ENCODE measurements around the gene UBQLN3.

The UBQLN3 gene

DNA sequence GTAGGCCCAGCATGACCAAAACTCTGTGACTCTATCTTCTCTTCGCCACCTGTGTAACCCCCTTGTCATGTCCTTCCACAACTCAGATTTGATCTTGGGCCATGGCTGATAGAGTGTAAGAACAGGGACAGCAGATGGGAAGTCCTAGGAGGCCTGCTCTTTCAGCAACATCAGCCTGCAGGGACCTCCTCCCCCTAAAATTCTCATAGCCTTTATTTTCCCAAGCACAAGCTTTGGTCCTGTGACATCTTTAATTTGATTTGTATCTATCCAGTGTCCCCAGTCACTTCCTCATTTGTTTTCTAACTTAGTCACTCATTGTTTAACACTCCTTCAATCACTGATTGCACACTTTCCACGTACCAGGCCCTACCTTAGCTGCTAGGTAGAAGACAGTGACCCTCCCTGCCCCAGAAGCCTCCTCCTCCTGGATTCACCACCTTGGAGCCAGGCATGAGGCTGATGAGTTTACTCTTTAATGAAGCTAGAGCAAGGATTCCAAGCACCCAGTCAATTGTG lies 5.3 kb downstream of the UBQLN3 start:
- DNase-seq, result no peak

DNA sequence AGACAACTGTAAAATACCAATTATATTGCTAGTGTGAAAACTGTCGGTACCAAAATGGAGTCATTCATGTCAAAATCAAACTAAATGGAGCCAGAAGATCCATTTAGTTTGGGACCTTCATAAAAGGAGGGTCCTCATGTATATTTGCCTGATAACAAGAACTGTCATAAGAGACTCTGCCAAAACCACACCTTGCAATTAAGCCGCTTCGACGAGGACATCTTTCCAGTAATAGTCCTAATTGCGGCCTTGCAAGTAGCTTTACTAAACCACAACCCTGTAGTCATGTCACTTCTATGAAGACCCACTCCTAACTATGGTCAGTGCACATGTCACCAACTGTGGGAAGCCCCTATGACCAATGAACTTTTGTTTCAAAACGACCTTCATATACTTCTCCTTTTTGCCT lies 9.4 kb downstream of the UBQLN3 start:
- DNase-seq, result no peak

DNA sequence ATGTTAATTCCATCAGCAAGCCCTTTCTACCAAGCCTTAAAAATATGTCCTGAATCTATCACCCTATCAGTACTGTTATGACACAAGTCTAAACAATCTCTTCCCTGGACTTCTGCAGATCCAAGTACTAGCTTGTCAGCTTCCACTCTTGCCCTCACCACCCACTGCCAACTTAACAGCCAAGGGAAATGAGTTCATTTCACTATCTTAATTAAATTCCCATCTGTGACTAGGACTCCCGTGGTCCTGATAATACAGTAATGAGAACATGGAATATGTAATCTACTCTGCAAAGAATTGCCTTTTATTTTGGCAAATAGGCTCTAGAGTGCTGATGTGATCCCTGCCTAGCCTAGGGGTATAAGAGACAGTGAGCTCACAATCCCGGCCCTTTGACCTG lies 10.1 kb downstream of the UBQLN3 start:
- DNase-seq, result no peak

DNA sequence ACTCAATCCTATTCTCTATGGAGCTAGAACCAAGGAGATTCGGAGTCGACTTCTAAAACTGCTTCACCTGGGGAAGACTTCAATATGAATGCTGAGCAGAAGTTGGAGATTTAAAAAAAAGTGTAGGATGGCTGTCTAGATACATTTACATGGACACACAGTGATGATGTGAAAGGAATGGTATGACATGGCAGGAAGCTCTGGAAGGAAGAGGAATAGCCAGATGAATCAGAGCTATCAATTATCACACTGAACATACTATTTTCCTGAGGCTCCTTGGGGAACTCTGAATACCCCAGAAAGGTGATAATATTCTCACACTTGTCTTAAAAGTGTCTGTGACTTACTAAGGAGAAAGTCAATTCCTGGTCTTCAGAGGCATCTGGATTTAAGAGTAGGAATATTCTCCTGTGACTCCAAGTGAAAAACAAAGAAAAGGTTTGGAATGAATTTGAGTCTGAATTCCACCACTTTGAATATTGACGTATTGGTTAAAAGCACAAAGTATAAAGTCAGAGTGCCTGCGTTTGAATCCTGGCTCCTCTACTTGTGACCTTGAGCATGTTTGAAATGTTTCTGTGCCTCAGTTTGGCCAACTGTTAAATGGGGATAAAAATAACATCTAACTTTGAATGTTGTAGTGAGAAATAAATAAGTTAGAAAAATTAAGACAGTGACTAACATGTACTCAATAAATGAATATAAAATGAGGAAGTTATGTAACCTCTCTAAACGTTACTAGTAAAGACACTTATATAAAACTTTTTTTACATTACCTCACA lies 20.0 kb downstream of the UBQLN3 start:
- DNase-seq, result no peak

DNA sequence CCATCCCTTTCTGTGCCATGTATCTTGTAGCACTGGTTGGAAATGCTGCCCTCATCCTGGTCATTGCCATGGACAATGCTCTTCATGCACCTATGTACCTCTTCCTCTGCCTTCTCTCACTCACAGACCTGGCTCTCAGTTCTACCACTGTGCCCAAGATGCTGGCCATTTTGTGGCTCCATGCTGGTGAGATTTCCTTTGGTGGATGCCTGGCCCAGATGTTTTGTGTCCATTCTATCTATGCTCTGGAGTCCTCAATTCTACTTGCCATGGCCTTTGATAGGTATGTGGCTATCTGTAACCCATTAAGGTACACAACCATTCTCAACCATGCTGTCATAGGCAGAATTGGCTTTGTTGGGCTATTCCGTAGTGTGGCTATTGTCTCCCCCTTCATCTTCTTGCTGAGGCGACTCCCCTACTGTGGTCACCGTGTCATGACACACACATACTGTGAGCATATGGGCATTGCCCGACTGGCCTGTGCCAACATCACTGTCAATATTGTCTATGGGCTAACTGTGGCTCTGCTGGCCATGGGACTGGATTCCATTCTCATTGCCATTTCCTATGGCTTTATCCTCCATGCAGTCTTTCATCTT lies 20.9 kb downstream of the UBQLN3 start:
- no peak for DNase-seq

DNA sequence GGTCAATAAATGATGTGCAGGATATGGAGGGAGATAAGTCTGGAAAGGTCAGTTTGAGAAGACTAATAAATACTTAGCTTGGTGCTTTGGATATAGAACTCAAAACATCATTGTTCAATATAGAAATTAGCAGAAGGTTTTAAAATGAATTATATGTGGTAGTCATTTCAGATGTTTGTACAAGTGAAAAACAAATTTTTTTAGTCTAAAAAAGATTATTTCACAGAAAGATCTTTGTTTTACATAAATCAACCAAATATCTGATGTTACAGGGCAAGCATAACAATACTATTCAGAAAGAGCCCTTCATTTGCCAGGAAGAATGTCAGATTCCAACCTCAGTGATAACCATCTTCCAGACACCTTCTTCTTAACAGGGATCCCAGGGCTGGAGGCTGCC lies 21.4 kb downstream of the UBQLN3 start, which contains the start of gene OR52D1:
TSS of gene OR52D1 (plus strand) at position 301 of the 400 bp plus-strand sequence. CDS start at position 323, 22 bp downstream.
- DNase-seq, result no peak

DNA sequence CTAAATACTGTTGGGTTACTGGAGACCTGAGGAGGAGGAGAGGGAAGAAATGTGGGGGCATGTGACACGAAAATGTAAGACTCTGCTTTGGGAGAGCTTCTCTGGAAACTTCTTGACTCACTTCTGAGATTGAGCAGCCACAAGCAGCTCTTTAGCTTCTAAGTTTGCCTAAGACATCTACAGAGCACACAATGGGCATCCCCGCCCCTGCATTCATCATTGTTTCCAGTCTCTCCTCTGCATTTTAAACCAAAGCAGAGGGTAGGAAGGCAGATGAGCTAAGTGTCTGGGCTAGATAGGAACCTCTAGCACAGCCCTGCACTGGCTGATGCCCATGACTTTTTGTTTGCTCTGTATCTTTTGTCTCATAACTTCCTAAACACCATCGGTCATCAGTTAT lies 23.3 kb downstream of the UBQLN3 start:
- no peak for DNase-seq

DNA sequence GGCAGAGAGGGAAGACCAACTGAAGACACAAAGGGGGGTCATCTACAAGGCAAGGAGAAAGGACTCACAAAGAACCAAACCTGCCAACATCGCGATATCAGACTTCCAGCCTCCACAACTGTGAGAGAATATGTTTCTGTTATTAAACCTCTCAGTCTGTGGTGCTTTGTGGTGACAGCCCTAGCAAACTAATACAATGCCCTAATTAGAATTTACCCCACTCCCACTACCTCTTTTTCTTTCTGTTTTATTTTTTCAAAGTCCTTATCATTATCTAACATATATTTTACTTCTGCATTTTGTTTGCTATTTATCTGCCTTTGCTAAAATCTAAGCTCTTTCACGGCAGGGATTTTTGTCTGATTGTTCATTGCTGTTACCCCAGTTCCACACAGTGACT lies 23.8 kb downstream of the UBQLN3 start:
- no peak for DNase-seq

DNA sequence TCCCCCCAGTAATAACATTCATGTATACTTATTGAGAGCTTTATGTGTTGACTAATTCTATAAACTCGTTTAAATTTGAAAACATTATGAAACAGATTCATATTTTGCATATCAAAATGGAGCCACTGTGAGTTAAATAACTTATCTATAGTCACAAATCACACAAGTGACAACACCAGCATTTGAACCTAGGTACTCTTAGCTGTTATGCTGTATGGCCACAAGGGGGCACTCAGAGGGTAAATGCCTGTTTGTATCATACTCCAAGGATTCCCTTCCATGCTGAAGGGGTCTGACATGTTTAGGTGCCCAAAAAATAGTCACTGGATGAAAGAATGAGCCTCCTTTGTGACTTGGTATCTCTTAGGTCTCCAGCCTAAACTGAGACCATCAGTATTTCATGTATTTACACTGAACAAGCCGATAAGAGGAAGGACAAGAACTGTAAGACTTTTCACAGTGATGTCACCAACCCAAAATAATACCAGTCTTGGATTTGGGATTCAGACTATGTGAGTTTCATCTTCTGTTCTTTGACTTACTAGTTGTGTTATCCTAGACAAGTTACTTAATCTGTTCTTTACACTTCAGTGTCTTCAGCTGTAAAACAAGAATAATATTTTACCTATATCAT lies 33.5 kb downstream of the UBQLN3 start:
- DNase-seq, result no peak

DNA sequence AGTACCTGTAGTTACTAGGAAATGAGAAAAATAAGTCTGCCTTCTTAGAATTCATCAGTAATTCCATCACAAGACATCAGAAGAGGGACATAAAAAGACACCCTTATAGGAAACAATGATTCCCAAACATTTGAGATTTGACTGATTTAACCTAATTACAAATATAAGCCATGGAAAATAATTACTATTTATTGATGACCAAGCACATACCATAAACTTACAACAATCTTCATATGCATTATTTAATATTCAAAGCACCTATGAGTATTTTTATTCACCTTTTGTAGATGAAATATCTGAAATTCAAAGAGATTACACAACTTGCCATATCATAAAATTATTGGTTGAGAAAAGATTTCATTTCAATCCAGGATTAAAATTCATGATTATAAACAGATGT lies 35.8 kb downstream of the UBQLN3 start:
- DNase-seq, result no peak

DNA sequence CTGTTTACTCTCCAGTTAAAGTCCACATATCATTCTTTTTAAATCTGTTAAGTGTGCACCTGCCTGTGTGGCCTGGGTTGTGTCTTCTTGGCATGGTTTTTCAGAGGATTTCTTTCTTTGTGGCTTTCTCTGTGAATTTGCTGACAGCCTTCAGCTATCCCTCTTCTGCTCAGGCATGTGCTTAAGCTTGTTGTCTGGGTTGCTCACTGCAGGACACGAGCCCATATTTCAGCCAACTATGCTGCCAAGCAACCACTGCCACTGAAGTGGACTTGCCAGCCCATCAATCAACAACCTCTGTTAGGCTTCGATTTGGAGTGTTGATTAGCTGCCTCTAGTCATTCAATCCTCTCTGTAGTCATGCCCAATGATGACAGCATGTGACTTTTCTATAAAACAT lies 42.2 kb downstream of the UBQLN3 start:
- no peak for DNase-seq

DNA sequence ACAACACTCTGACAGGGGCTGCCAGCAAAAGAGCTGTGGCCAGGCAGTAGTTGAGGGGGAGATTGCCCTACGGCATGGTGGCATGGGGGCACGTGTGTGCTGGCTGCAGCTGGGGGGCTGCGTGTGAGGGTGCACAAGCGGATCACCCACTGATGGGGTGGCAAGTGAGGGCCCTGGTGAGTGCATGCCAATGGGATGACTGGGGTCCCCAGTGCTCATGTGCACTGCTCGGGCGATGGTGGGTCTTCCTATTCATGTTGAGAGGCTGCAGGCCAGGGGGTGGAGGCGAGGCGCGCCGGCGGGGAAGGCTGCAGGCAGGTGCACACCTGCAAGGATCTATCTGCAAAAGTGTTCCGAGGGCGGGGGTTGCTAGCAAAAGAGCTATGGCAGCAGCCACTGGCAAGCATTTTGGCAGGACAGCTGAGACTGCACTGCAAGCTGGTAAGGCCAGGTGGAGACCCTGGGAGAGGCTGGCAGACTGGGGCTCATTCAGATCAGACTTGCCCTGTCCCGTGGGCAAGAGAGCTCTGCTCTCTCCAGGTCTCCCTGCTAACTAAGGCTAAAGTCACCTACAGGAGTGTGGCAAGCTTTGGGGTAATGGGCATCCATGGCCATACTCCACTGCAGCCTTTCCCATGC lies 48.7 kb downstream of the UBQLN3 start:
- no peak for DNase-seq

All from DMS 273 treated with DMSO at 0.1 percent for 48 hours (cell line).